DND-41 (cell line): ENCODE measurements around the gene LURAP1L.

Experiments
- EZH2 ChIP-seq: IDR thresholded peaks from 3 replicates; pipeline ENCODE4 v1.6.1; 2012; ENCODE audit warnings: borderline replicate concordance, low read depth, mild to moderate bottlenecking, moderate library complexity, low read length, inconsistent platforms; ENCODE audit not compliant: severe bottlenecking
- TF ChIP-seq, protein P1 (sequence below): IDR thresholded peaks from 2 replicates; pipeline ENCODE4 v1.5.1; 2012; ENCODE audit warnings: borderline replicate concordance, low read length, moderate library complexity, mild to moderate bottlenecking; ENCODE audit not compliant: poor library complexity, severe bottlenecking; ENCODE audit errors: extremely low read depth

DNA sequence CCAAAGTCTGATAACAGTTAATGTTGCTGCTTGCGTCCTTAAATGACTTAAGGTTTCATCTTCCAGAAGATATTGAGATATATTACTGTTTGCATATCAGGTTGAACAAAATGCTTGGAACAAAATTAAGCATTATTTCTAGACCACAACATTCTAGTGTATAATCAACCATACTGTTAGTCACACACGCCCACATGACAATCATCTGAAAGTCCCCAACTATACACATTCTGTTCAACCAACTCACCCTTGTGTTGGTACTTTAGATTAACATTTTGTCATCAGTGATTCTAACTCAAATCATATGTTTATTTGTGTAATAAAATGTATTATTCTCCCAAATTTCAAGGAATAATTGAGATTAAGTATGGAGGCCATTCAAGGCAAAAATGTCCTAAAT, 47.3 kb downstream of the LURAP1L start:
- TF ChIP-seq, protein P1, sequence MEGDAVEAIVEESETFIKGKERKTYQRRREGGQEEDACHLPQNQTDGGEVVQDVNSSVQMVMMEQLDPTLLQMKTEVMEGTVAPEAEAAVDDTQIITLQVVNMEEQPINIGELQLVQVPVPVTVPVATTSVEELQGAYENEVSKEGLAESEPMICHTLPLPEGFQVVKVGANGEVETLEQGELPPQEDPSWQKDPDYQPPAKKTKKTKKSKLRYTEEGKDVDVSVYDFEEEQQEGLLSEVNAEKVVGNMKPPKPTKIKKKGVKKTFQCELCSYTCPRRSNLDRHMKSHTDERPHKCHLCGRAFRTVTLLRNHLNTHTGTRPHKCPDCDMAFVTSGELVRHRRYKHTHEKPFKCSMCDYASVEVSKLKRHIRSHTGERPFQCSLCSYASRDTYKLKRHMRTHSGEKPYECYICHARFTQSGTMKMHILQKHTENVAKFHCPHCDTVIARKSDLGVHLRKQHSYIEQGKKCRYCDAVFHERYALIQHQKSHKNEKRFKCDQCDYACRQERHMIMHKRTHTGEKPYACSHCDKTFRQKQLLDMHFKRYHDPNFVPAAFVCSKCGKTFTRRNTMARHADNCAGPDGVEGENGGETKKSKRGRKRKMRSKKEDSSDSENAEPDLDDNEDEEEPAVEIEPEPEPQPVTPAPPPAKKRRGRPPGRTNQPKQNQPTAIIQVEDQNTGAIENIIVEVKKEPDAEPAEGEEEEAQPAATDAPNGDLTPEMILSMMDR, result no peak
- TF ChIP-seq EZH2, result no peak
